ENCODE results near the gene GPR156.
"Not testable (repeated sequence)": the region's sequence is repeated elsewhere in the genome, so short reads cannot be mapped to it uniquely, and the experiment has no call there.

Gene GPR156

GRCh38 chr3:120169407-120169806 lies 115.6 kb downstream of the GPR156 start:
- H3K27me3 Mint-ChIP-seq, result no peaks in the 10 kb centered on the region
- peak overlapping the region; percentile 4 for H3K27ac Mint-ChIP-seq
- H3K4me3 Mint-ChIP-seq, result no peak overlapping the region
- no peaks in the 10 kb centered on the region for H3K36me3 Mint-ChIP-seq (ENCODE audit: low read depth)
- H3K9me3 Mint-ChIP-seq, result no peaks in the 10 kb centered on the region
- H3K4me1 Mint-ChIP-seq (ENCODE audit: low read depth), result no peaks in the 10 kb centered on the region

- Mint-ChIP-seq H3K27me3 (no peaks in the 10 kb centered on the region), H3K36me3 (ENCODE audit: low read depth) (no peaks in the 10 kb centered on the region), H3K4me1 (ENCODE audit: low read depth) (no peaks in the 10 kb centered on the region), H3K27ac (no peak overlapping the region), H3K4me3 (no peak overlapping the region), H3K9me3 (no peaks in the 10 kb centered on the region)
Observed at GRCh38 chr3:120168611-120169010, 116.4 kb downstream of the GPR156 start.

DNA sequence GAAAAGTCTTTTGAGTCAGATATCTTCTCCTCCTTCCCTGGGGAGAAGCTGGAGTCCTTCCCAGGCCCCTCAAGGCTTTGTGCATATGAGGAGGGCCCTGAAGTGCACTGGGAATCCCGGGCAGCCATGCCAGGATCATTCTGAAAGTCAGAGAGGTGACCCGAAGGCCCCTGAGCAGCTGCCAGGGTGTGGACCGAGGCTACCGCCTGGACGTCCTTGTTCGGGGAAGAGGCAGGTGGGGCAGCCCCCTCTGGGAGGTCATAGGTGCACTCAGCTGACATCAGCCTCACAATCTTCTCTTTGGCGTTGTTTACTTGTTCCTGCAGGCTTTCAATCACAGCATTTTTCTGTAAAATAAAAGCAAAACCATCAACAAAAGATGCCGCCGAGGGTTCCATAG lies 117.0 kb downstream of the GPR156 start:
- no peaks in the 10 kb centered on the region for H3K9me3 Mint-ChIP-seq
- H3K27ac Mint-ChIP-seq, result no peak overlapping the region
- H3K4me3 Mint-ChIP-seq, result no peak overlapping the region
- no peaks in the 10 kb centered on the region for H3K36me3 Mint-ChIP-seq (ENCODE audit: low read depth)
- H3K27me3 Mint-ChIP-seq, result no peaks in the 10 kb centered on the region
- no peaks in the 10 kb centered on the region for H3K4me1 Mint-ChIP-seq (ENCODE audit: low read depth)

- H3K9me3 Mint-ChIP-seq, result no peaks in the 10 kb centered on the region
- no peak overlapping the region for H3K27ac Mint-ChIP-seq
- no peaks in the 10 kb centered on the region for H3K27me3 Mint-ChIP-seq
- no peaks in the 10 kb centered on the region for H3K4me1 Mint-ChIP-seq (ENCODE audit: low read depth)
- H3K4me3 Mint-ChIP-seq, result no peak overlapping the region
- no peaks in the 10 kb centered on the region for H3K36me3 Mint-ChIP-seq (ENCODE audit: low read depth)
Observed at GRCh38 chr3:120167488-120167887, 117.5 kb downstream of the GPR156 start.

DNA sequence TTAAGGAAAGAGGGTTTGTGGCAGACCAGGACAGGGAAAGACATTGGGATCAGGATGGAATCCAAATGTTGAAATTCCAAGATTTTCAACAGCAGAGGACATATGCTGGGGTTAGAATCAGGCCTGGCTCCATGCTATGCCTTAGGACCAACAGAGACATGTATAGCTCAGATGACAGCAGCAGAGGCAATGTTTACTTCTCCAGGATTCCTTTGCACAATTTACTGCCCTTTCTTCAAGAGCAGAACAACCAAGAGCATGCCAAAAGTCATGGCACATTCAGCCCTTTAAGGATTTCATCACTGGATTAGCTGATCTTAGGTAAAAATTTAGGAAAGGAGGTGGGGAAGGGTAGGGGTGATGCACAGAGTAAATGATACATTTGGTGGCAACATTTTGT lies 121.2 kb downstream of the GPR156 start:
- H3K36me3 Mint-ChIP-seq (ENCODE audit: low read depth), result no peaks in the 10 kb centered on the region
- no peaks in the 10 kb centered on the region for H3K9me3 Mint-ChIP-seq
- no peaks in the 10 kb centered on the region for H3K4me1 Mint-ChIP-seq (ENCODE audit: low read depth)
- no peak overlapping the region for H3K4me3 Mint-ChIP-seq
- no peak overlapping the region for H3K27ac Mint-ChIP-seq
- H3K27me3 Mint-ChIP-seq, result peaks cover 3% of the 10 kb centered on the region

GRCh38 chr3:120163026-120163425 lies 122.0 kb downstream of the GPR156 start:
- Mint-ChIP-seq H3K27me3 (peaks cover 3% of the 10 kb centered on the region), H3K9me3 (no peaks in the 10 kb centered on the region), H3K4me3 (no peak overlapping the region), H3K4me1 (ENCODE audit: low read depth) (no peaks in the 10 kb centered on the region), H3K27ac (no peak overlapping the region), H3K36me3 (ENCODE audit: low read depth) (no peaks in the 10 kb centered on the region)

DNA sequence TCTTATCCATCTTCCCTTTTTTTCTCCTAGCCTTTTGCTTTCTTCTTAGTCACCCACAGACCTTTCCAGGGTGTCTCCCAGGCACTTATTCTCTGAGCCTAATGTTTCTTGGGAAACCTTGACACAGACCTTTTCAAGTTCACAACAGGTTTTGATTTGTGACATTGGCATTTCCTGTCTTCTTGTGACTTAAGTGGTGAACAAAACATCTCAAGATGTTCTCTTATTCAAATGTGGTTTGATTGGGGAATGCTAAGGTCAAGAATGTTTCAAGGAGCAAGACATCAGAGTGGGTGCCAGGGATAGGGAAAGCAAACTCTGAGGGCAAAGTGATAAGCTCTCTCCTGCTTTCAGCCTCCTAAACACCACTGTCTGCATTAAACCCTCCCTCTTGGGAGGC lies 122.6 kb downstream of the GPR156 start:
- H3K9me3 Mint-ChIP-seq, result no peaks in the 10 kb centered on the region
- H3K27ac Mint-ChIP-seq, result no peak overlapping the region
- H3K4me3 Mint-ChIP-seq, result no peak overlapping the region
- peaks cover 3% of the 10 kb centered on the region for H3K27me3 Mint-ChIP-seq
- no peaks in the 10 kb centered on the region for H3K36me3 Mint-ChIP-seq (ENCODE audit: low read depth)
- no peaks in the 10 kb centered on the region for H3K4me1 Mint-ChIP-seq (ENCODE audit: low read depth)

DNA sequence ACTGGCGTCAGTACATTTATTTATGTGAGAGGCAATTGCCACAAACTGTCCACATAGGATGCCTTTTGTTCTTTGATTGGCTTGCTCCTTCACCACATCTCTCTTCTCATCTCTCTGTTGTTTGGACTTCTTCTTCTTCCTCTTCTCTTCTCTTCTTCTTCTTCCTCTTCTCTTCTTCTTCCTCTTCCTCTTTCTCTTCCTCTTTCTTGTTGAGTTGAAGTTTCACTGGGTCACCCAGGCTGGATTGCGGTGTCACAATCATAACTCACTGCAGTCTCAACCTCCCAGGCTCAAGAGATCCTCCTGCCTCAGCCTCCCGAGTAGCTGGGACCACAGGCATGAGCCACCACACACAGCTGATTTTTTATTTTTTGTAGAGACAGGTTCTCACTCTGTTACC lies 123.1 kb downstream of the GPR156 start:
- no peak overlapping the region for H3K27ac Mint-ChIP-seq
- no peaks in the 10 kb centered on the region for H3K4me1 Mint-ChIP-seq (ENCODE audit: low read depth)
- H3K36me3 Mint-ChIP-seq (ENCODE audit: low read depth), result no peaks in the 10 kb centered on the region
- H3K9me3 Mint-ChIP-seq, result no peaks in the 10 kb centered on the region
- H3K4me3 Mint-ChIP-seq, result no peak overlapping the region
- H3K27me3 Mint-ChIP-seq, result peaks cover 5% of the 10 kb centered on the region

DNA sequence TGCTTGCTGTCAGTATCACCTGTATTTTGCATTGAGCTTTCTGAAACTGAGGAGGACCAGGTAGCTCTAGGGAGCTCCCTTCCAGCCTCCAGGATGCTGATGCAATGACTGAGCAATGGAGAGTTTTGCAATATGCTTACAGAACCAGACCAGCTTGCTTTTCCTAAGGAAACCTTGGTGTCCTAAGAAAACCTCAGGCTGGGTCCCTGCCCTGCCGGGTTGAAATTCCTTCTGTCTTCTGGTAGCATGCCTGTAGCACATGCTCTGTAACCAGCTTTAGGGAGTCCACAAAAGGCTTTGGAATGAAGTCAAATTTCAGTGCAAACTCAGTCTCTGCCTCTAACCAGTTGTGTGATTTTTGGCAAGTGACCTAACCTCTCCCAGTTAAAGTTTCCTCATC lies 125.0 kb downstream of the GPR156 start:
- peaks cover 7% of the 10 kb centered on the region for H3K27me3 Mint-ChIP-seq
- H3K4me3 Mint-ChIP-seq, result no peak overlapping the region
- peaks cover 10% of the 10 kb centered on the region for H3K9me3 Mint-ChIP-seq
- no peaks in the 10 kb centered on the region for H3K4me1 Mint-ChIP-seq (ENCODE audit: low read depth)
- no peak overlapping the region for H3K27ac Mint-ChIP-seq
- H3K36me3 Mint-ChIP-seq (ENCODE audit: low read depth), result peaks cover 7% of the 10 kb centered on the region

- no peak overlapping the region for H3K4me3 Mint-ChIP-seq
- peaks cover 10% of the 10 kb centered on the region for H3K9me3 Mint-ChIP-seq
- H3K27ac Mint-ChIP-seq, result no peak overlapping the region
- H3K4me1 Mint-ChIP-seq (ENCODE audit: low read depth), result peaks cover 9% of the 10 kb centered on the region
- H3K36me3 Mint-ChIP-seq (ENCODE audit: low read depth), result peaks cover 7% of the 10 kb centered on the region
- H3K27me3 Mint-ChIP-seq, result peaks cover 7% of the 10 kb centered on the region
Observed at GRCh38 chr3:120157681-120158080, 127.3 kb downstream of the GPR156 start.

GRCh38 chr3:120157113-120157512 lies 127.9 kb downstream of the GPR156 start:
- Mint-ChIP-seq H3K9me3 (peaks cover 10% of the 10 kb centered on the region), H3K27ac (no peak overlapping the region), H3K36me3 (ENCODE audit: low read depth) (peaks cover 7% of the 10 kb centered on the region), H3K4me3 (no peak overlapping the region), H3K4me1 (ENCODE audit: low read depth) (peaks cover 10% of the 10 kb centered on the region), H3K27me3 (peaks cover 7% of the 10 kb centered on the region)

GRCh38 chr3:120156699-120157098 lies 128.3 kb downstream of the GPR156 start:
- Mint-ChIP-seq H3K4me1 (ENCODE audit: low read depth) (peaks cover 13% of the 10 kb centered on the region), H3K36me3 (ENCODE audit: low read depth) (peaks cover 7% of the 10 kb centered on the region), H3K4me3 (no peak overlapping the region), H3K27ac (no peak overlapping the region), H3K9me3 (peaks cover 10% of the 10 kb centered on the region), H3K27me3 (peaks cover 4% of the 10 kb centered on the region)

DNA sequence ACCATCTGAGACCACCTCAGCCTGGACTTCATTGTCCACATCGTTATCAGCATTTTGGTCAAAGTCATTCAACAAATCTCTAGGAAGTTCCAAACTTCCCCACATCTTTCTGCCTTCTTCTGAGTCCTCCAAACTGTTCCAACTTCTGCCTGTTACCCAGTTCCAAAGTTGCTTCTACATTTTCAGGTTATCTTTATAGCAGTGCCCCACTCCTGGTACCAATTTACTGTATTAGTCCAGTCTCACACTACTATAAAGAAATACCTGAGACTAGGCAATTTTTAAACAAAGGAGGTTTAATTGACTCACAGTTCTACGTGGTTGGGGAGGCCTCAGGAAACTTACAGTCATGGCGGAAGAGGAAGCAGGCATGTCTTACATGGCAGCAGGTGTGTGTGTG lies 129.3 kb downstream of the GPR156 start:
- not testable (repeated sequence) for H3K36me3 Mint-ChIP-seq (ENCODE audit: low read depth); H3K4me3 Mint-ChIP-seq

GRCh38 chr3:120155108-120155507 lies 129.9 kb downstream of the GPR156 start:
- Mint-ChIP-seq H3K4me3 (no peak overlapping the region), H3K36me3 (ENCODE audit: low read depth) (peaks cover 7% of the 10 kb centered on the region), H3K27me3 (peaks cover 4% of the 10 kb centered on the region), H3K4me1 (ENCODE audit: low read depth) (peaks cover 19% of the 10 kb centered on the region), H3K9me3 (peaks cover 10% of the 10 kb centered on the region), H3K27ac (no peak overlapping the region)

More for the DNA sequence above, 129.3 kb downstream of the GPR156 start:
- not testable (repeated sequence) for H3K27me3 Mint-ChIP-seq, H3K27ac Mint-ChIP-seq
- peaks cover 19% of the 10 kb centered on the region for H3K4me1 Mint-ChIP-seq (ENCODE audit: low read depth)
- H3K9me3 Mint-ChIP-seq, result peaks cover 10% of the 10 kb centered on the region

DNA sequence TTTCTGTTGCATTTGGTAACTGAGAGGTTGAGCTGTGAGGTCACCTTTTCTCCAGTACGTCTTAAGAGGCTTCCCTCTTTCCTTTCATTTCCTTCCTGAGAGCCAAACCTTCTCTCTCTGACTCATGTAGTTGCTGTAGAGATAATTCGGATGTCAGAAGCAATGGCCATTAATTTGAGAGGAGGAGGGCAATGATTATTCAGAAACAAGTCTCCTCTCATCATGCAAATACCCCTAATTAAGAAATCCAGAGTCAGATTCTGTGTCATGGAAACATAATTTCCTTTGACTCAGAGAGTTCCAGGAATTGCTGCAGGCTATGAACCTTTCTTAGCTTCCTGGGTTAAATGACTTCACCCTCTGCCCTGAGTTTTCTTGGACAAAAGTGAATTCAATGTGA lies 131.7 kb downstream of the GPR156 start:
- no peak overlapping the region for H3K27ac Mint-ChIP-seq
- H3K4me1 Mint-ChIP-seq (ENCODE audit: low read depth), result peaks cover 25% of the 10 kb centered on the region
- peaks cover 4% of the 10 kb centered on the region for H3K27me3 Mint-ChIP-seq
- H3K4me3 Mint-ChIP-seq, result no peak overlapping the region
- peaks cover 10% of the 10 kb centered on the region for H3K9me3 Mint-ChIP-seq
- H3K36me3 Mint-ChIP-seq (ENCODE audit: low read depth), result peaks cover 7% of the 10 kb centered on the region

DNA sequence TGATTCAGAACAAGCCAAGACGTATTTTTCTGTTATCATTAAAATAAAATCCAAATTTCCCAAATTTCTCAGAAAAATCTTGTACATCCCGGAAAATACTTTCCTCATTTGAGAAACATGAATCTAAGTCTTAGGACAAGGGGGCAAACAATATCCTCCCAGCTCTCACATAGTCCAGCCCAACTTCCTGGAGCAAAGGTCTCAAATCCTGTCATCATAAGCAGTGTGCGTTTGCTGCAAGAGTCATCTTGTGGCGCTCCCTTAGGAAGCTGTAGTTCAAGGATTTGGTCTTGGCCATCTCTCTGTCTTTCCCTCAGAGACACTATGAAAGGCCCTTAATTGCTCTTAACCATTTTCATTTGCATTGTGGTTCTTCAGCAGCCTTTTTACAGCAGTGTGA lies 133.2 kb downstream of the GPR156 start:
- no peak overlapping the region for H3K27ac Mint-ChIP-seq
- peaks cover 10% of the 10 kb centered on the region for H3K9me3 Mint-ChIP-seq

More for the DNA sequence above, 133.2 kb downstream of the GPR156 start:
- Mint-ChIP-seq H3K4me1 (ENCODE audit: low read depth) (peaks cover 37% of the 10 kb centered on the region), H3K36me3 (ENCODE audit: low read depth) (peaks cover 7% of the 10 kb centered on the region), H3K27me3 (peaks cover under 1% of the 10 kb centered on the region), H3K4me3 (no peak overlapping the region)

Data from stimulated activated naive CD8-positive, alpha-beta T cell treated with anti-CD3 and anti-CD28 coated beads, Interleukin-15, Interleukin-2, amounts not matched to agents 100 ng/mL and 50 ng/mL, for 24 hours (primary cell).